Measurements from ENCODE around the gene SLIT3. TPM values are rescaled to one million over a fixed set of nuclear protein-coding genes. Genes with fewer than 3 reads are reported as not detected.

The SLIT3 gene
- polyA plus RNA-seq, 1 of the 3 experiments (the other 2 are of a cell fraction): 119 TPM

DNA sequence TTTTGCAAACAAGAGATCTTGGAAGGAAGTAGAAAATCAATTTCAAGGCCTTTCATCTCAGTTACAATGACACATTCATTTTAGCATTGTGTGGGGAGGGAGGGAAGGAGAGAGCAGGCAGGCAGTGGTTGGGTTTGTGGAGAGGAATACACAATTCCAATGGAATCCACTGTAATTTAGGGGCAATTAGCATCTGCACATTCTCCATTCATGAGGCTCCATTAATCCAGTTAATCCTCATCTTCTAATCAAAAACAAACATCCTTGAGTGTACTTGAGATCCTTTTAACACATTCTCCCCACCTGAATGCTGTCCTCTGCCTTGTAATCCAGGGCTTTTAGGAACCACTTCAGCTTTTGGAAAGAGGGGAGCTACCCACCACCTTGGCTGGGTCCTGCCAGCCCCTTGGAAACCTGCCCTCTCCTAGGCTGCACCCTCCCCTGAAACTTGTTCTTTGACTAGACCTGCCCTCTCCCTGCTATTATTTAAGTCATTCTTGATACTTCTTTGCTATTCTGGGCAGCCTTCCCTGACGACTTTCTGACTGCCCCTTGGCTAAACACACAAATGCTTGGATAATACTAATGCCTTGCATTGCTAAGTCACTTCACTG lies 271.2 kb downstream of the SLIT3 start:
- ChIA-PET POLR2A (no interaction called here), CTCF (no interaction called here)
- H3K9ac ChIP-seq: no peak overlapping the region
- peaks cover 5 to 14% of the 10 kb centered on the region in 2 experiments for H3K36me3 ChIP-seq (replicated peaks in 1 of 2; ENCODE audit: control insufficient read depth in 1 of 2, insufficient read depth in 2 of 2, low read length in 1 of 2)
- 81% methylated on average over 1 of the region's 1 CpG for WGBS (ENCODE audit: low lambda C conversion rate)
- H3F3A ChIP-seq (replicated peaks; ENCODE audit: insufficient read depth): no peaks in the 10 kb centered on the region
- H4K20me1 ChIP-seq (ENCODE audit: insufficient read depth): no peaks in the 10 kb centered on the region
- no peaks in the 10 kb centered on the region for H3K27me3 ChIP-seq (ENCODE audit: insufficient read depth)
- H3K4me3 ChIP-seq (ENCODE audit: low read depth in 2 of 2, low read length in 1 of 2): no peak overlapping the region
- no peak overlapping the region for H3K4me2 ChIP-seq
- H3K9me2 ChIP-seq: no peaks in the 10 kb centered on the region
- no peaks in the 10 kb centered on the region for H3K9me3 ChIP-seq
- TF ChIP-seq RAD21 (IDR thresholded peaks at IDR 0.05; ENCODE audit: low read length) (no peak), YY1 (IDR thresholded peaks at IDR 0.05; ENCODE audit: low read depth) (no peak), EP300 (IDR thresholded peaks at IDR 0.05; ENCODE audit: borderline replicate concordance in 1 of 2, low read depth in 1 of 2, low read length in 1 of 2) (no peak), FOXM1 (IDR thresholded peaks at IDR 0.05; ENCODE audit: low read depth) (no peak), RFX5 (IDR thresholded peaks at IDR 0.05; ENCODE audit: low read length) (no peak), ELF1 (IDR thresholded peaks at IDR 0.05) (no peak), NRF1 (IDR thresholded peaks at IDR 0.05; ENCODE audit: low read depth, low read length) (no peak), RCOR1 (IDR thresholded peaks at IDR 0.05; ENCODE audit: low read length) (no peak), TAF1 (IDR thresholded peaks at IDR 0.05; ENCODE audit: borderline replicate concordance, low read depth, low read length) (no peak), MXI1 (IDR thresholded peaks at IDR 0.05; ENCODE audit: low read depth, low read length) (no peak), SMC3 (IDR thresholded peaks at IDR 0.05; ENCODE audit: low read depth, low read length) (no peak)
- TF ChIP-seq, protein P1, sequence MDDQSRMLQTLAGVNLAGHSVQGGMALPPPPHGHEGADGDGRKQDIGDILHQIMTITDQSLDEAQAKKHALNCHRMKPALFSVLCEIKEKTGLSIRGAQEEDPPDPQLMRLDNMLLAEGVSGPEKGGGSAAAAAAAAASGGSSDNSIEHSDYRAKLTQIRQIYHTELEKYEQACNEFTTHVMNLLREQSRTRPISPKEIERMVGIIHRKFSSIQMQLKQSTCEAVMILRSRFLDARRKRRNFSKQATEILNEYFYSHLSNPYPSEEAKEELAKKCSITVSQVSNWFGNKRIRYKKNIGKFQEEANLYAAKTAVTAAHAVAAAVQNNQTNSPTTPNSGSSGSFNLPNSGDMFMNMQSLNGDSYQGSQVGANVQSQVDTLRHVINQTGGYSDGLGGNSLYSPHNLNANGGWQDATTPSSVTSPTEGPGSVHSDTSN (IDR thresholded peaks at IDR 0.05): no peak
- TF ChIP-seq, protein P2, sequence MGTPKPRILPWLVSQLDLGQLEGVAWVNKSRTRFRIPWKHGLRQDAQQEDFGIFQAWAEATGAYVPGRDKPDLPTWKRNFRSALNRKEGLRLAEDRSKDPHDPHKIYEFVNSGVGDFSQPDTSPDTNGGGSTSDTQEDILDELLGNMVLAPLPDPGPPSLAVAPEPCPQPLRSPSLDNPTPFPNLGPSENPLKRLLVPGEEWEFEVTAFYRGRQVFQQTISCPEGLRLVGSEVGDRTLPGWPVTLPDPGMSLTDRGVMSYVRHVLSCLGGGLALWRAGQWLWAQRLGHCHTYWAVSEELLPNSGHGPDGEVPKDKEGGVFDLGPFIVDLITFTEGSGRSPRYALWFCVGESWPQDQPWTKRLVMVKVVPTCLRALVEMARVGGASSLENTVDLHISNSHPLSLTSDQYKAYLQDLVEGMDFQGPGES (IDR thresholded peaks at IDR 0.05; ENCODE audit: low read depth, low read length): no peak
- TF ChIP-seq, protein P3, sequence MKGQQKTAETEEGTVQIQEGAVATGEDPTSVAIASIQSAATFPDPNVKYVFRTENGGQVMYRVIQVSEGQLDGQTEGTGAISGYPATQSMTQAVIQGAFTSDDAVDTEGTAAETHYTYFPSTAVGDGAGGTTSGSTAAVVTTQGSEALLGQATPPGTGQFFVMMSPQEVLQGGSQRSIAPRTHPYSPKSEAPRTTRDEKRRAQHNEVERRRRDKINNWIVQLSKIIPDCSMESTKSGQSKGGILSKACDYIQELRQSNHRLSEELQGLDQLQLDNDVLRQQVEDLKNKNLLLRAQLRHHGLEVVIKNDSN (IDR thresholded peaks at IDR 0.05; ENCODE audit: borderline replicate concordance, low read depth): no peak
- no peak for DNase-seq
- no peak overlapping the region for H2AFZ ChIP-seq (ENCODE audit: low read depth)
- peaks cover 0 to 5% of the 10 kb centered on the region in 2 experiments; a peak in 1 of 4 replicates for H3K4me1 ChIP-seq (ENCODE audit: control insufficient read depth in 1 of 2, insufficient read depth in 2 of 2, low read depth in 1 of 2, low read length in 1 of 2)
- no peak overlapping the region for H3K27ac ChIP-seq (ENCODE audit: low read depth in 2 of 2, low read length in 1 of 2)
- no peaks in the 10 kb centered on the region for H3K79me2 ChIP-seq (ENCODE audit: insufficient read depth)

DNA sequence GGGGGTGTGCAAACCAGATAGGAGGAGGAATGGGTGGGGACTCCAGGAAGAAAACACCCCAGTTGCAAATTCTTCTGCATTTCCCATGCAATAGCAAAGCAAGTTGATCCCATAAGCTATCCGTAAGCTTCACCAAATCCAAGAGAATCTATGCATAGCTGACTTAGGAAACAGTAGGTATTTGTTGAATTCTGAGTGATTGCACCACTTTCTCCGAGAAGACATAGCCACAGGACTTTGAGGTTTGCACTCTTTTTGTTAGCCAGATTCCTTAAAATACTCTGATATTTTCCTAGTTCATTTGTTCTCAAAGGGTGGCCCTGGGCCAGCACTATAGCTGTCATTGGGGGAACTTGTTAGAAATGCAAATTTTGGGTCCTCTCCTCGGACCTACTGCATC lies 271.9 kb downstream of the SLIT3 start:
- Histone ChIP-seq H2AFZ (ENCODE audit: low read depth) (no peak overlapping the region), H3K4me1 (ENCODE audit: control insufficient read depth in 1 of 2, insufficient read depth in 2 of 2, low read depth in 1 of 2, low read length in 1 of 2) (peaks cover 0 to 7% of the 10 kb centered on the region in 2 experiments; a peak in 1 of 4 replicates), H3K27me3 (ENCODE audit: insufficient read depth) (no peaks in the 10 kb centered on the region), H4K20me1 (ENCODE audit: insufficient read depth) (no peaks in the 10 kb centered on the region), H3K9me2 (no peaks in the 10 kb centered on the region), H3F3A (replicated peaks; ENCODE audit: insufficient read depth) (no peaks in the 10 kb centered on the region), H3K9ac (no peak overlapping the region), H3K4me2 (no peak overlapping the region), H3K9me3 (no peaks in the 10 kb centered on the region), H3K4me3 (ENCODE audit: low read depth in 2 of 2, low read length in 1 of 2) (no peak overlapping the region), H3K79me2 (ENCODE audit: insufficient read depth) (no peaks in the 10 kb centered on the region), H3K27ac (ENCODE audit: low read depth in 2 of 2, low read length in 1 of 2) (no peak overlapping the region), H3K36me3 (replicated peaks in 1 of 2; ENCODE audit: control insufficient read depth in 1 of 2, insufficient read depth in 2 of 2, low read length in 1 of 2) (peaks cover 7 to 9% of the 10 kb centered on the region in 2 experiments)
- ChIA-PET CTCF (no interaction called here), POLR2A (no interaction called here)
- no peak for TF ChIP-seq ELF1 (IDR thresholded peaks at IDR 0.05)
- TF ChIP-seq EP300 (IDR thresholded peaks at IDR 0.05; ENCODE audit: borderline replicate concordance in 1 of 2, low read depth in 1 of 2, low read length in 1 of 2): no peak
- TF ChIP-seq, protein P4, sequence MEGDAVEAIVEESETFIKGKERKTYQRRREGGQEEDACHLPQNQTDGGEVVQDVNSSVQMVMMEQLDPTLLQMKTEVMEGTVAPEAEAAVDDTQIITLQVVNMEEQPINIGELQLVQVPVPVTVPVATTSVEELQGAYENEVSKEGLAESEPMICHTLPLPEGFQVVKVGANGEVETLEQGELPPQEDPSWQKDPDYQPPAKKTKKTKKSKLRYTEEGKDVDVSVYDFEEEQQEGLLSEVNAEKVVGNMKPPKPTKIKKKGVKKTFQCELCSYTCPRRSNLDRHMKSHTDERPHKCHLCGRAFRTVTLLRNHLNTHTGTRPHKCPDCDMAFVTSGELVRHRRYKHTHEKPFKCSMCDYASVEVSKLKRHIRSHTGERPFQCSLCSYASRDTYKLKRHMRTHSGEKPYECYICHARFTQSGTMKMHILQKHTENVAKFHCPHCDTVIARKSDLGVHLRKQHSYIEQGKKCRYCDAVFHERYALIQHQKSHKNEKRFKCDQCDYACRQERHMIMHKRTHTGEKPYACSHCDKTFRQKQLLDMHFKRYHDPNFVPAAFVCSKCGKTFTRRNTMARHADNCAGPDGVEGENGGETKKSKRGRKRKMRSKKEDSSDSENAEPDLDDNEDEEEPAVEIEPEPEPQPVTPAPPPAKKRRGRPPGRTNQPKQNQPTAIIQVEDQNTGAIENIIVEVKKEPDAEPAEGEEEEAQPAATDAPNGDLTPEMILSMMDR (IDR thresholded peaks at IDR 0.05): no peak
- no peak for TF ChIP-seq SMC3 (IDR thresholded peaks at IDR 0.05; ENCODE audit: low read depth, low read length)
- no peak for TF ChIP-seq RFX5 (IDR thresholded peaks at IDR 0.05; ENCODE audit: low read length)
- no peak for TF ChIP-seq TEAD4 (IDR thresholded peaks at IDR 0.05; ENCODE audit: borderline replicate concordance, insufficient read depth)
- no peak for DNase-seq
- 88% methylated on average over 3 of the region's 3 CpGs for WGBS (ENCODE audit: low lambda C conversion rate)

Data from SK-N-SH (cell line).